Activated CD8-positive, alpha-beta memory T cell treated with anti-CD3 and anti-CD28 coated beads, Interleukin-2, amount 10 ng/mL, durations not matched to agents 7 days and 5 days (primary cell): Measurements from ENCODE around the gene SLFN5. TPM values are rescaled to one million over a fixed set of nuclear protein-coding genes. Genes with fewer than 3 reads are reported as not detected.

Experiments
- ATAC-seq: fragments of 150-1000 bp; cut with Tn5 transposase; one replicate; pipeline ENCODE4 v1.10.0; 2021; ENCODE audit warnings: moderate library complexity
- CTCF ChIA-PET: fragments of 350-600 bp; sonication (Branson Sonifier 250); formaldehyde crosslinking; loops from one replicate; lab custom pipeline; 2021; ENCODE audit warnings: antibody characterized with exemption; lab: Charles Lee
- DNase-seq: peaks from one replicate; pipeline ENCODE4 v3.0.0-alpha.2; 2020
- H3K27ac Mint-ChIP-seq: one replicate; pipeline ENCODE4 v1.8.0; 2021; ENCODE audit warnings: mild to moderate bottlenecking, mixed read lengths
- H3K27me3 Mint-ChIP-seq: one replicate; pipeline ENCODE4 v1.8.0; 2021; ENCODE audit warnings: mixed read lengths
- H3K36me3 Mint-ChIP-seq: one replicate; pipeline ENCODE4 v1.8.0; 2021; ENCODE audit warnings: mild to moderate bottlenecking, mixed read lengths
- H3K4me1 Mint-ChIP-seq: one replicate; pipeline ENCODE4 v1.8.0; 2021; ENCODE audit warnings: mixed read lengths
- H3K4me3 Mint-ChIP-seq: one replicate; pipeline ENCODE4 v1.8.0; 2021; ENCODE audit warnings: mild to moderate bottlenecking, moderate library complexity, mixed read lengths
- H3K9me3 Mint-ChIP-seq: one replicate; pipeline ENCODE4 v1.8.0; 2022; ENCODE audit warnings: low read depth, mixed read lengths
- total RNA-seq, 2 experiments: library from RNA; stranded (reverse); gene quantifications; one replicate each; pipeline ENCODE4 v1.2.3, GENCODE V29; 2021

Gene SLFN5
- total RNA-seq, 2 experiments from 2014 or later = 158 to 193 TPM

GRCh38 chr17:35312346-35312745, 69.5 kb downstream of the SLFN5 start:
- CTCF ChIA-PET = interaction anchor here (0.6 to 4.9 kb wide), 36 partner anchors 10 to 304 kb away, joined by 3 to 84 read pairs (median 4); partner anchors contain the start of genes SLFN11, SLFN12L and SLFN5
- Mint-ChIP-seq H3K4me1 (peaks cover 35% of the 10 kb centered on the region), H3K4me3 (no peak overlapping the region), H3K36me3 (peaks cover 9% of the 10 kb centered on the region), H3K27ac (peak overlapping the region; percentile 31), H3K27me3 (no peaks in the 10 kb centered on the region), H3K9me3 (no peaks in the 10 kb centered on the region)
- ATAC-seq = no peak
- no peak for DNase-seq

DNA sequence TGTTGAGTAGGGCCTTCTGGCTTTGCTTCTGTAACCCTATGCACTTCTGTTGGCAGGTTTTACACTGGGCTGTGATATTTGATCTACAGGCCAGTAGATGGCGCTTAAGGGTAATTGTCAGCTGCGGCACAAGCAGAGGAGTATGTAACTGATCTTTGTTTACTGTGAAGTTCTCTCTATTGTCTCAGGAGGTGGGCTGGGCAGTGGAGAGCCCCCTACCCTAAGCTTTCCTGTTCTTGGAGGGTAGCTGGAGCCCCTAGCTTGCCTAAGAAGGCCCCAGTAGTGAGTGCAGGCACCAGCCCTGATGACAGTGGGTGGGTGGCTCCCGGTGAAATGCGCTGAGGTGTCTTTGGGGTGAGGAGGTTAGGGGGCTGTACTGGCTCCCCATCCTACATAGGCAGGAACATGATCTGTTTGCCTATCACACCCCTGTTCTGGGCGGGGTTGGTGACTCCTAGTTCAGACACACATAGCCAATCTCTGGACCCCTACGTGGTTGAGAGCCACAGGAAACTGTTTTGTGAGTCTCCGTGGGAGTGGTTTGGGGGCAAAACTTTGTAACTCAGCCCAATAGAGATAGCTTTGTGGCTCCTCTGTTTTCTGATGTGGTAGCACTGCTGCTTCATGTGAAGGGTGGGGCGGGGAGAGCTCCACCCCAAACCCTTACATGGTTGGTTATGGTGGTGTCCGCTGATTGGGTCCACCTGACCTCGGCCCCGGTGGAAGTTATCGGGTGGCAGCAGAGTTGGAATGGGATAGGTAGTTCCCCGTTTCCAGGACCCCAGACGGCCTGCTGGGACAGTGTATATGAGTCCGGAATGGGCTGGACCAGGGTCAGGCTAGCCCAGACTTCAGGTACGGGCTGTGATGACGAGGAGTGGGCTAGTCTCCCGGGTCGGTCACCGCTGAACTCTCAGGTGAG, 70.2 kb downstream of the SLFN5 start:
- Mint-ChIP-seq H3K27ac (peak overlapping the region; percentile 93), H3K36me3 (peaks cover 6% of the 10 kb centered on the region), H3K9me3 (no peaks in the 10 kb centered on the region), H3K4me3 (peak overlapping the region; percentile 91), H3K27me3 (no peaks in the 10 kb centered on the region), H3K4me1 (peaks cover 42% of the 10 kb centered on the region)
- DNase-seq = peak; percentile 95
- peak; percentile 91 for ATAC-seq
- CTCF ChIA-PET = interaction anchor here (0.6 to 4.9 kb wide), 51 partner anchors 10 to 455 kb away, joined by 3 to 84 read pairs (median 4); partner anchors contain the start of genes PEX12, SLFN11, SLFN12L and SLFN13

- Mint-ChIP-seq H3K9me3 (no peaks in the 10 kb centered on the region), H3K27me3 (no peaks in the 10 kb centered on the region), H3K27ac (peak overlapping the region; percentile 93), H3K4me3 (peak overlapping the region; percentile 91), H3K4me1 (peaks cover 47% of the 10 kb centered on the region), H3K36me3 (peaks cover 3% of the 10 kb centered on the region)
- peak; percentile 48 for DNase-seq
- no peak for ATAC-seq
- CTCF ChIA-PET = interaction anchor here (0.8 to 4.9 kb wide), 20 partner anchors 11 to 265 kb away, joined by 3 to 84 read pairs (median 6); partner anchors contain the start of genes PEX12, SLFN12L, SLFN13 and SLFN5
Measured at GRCh38 chr17:35313875-35314409, 71.1 kb downstream of the SLFN5 start.

- no peaks in the 10 kb centered on the region for H3K27me3 Mint-ChIP-seq
- DNase-seq = no peak
- no peaks in the 10 kb centered on the region for H3K9me3 Mint-ChIP-seq
- peak overlapping the region; percentile 2 for H3K27ac Mint-ChIP-seq
- CTCF ChIA-PET = interaction anchor here (1.6 to 4.9 kb wide), 4 partner anchors 119 to 227 kb away, joined by 3 to 84 read pairs (median 20); partner anchors contain the start of gene SLFN12L
- ATAC-seq = no peak
- peak overlapping the region; percentile 91 for H3K4me3 Mint-ChIP-seq
- H3K36me3 Mint-ChIP-seq = peaks cover 8% of the 10 kb centered on the region
- H3K4me1 Mint-ChIP-seq = peaks cover 47% of the 10 kb centered on the region
Measured at GRCh38 chr17:35314415-35315216, 71.7 kb downstream of the SLFN5 start.

GRCh38 chr17:35315283-35315682, 72.4 kb downstream of the SLFN5 start:
- Mint-ChIP-seq H3K27me3 (no peaks in the 10 kb centered on the region), H3K36me3 (peaks cover 12% of the 10 kb centered on the region), H3K27ac (peak overlapping the region; percentile 2), H3K4me3 (no peak overlapping the region), H3K9me3 (no peaks in the 10 kb centered on the region), H3K4me1 (peaks cover 47% of the 10 kb centered on the region)
- DNase-seq (no peak), ATAC-seq (no peak)
- CTCF ChIA-PET = interaction anchor here (1.0 kb wide), 1 partner anchor 16 kb away, joined by 3 read pairs; no protein-coding TSS in a partner anchor

- Mint-ChIP-seq H3K4me3 (no peak overlapping the region), H3K27me3 (no peaks in the 10 kb centered on the region), H3K4me1 (peaks cover 47% of the 10 kb centered on the region), H3K9me3 (no peaks in the 10 kb centered on the region), H3K27ac (no peak overlapping the region), H3K36me3 (peaks cover 14% of the 10 kb centered on the region)
- CTCF ChIA-PET = interaction anchor here (0.7 to 1.0 kb wide), 2 partner anchors 9 to 15 kb away, joined by 3 read pairs; no protein-coding TSS in a partner anchor
- no peak for DNase-seq
- no peak for ATAC-seq
Measured at GRCh38 chr17:35315971-35316370, 73.1 kb downstream of the SLFN5 start.

GRCh38 chr17:35322749-35323148, 79.9 kb downstream of the SLFN5 start:
- H3K9me3 Mint-ChIP-seq = peaks cover 9% of the 10 kb centered on the region
- DNase-seq (no peak), ATAC-seq (no peak)
- H3K4me1 Mint-ChIP-seq = peaks cover 8% of the 10 kb centered on the region
- no peak overlapping the region for H3K27ac Mint-ChIP-seq
- H3K27me3 Mint-ChIP-seq = no peaks in the 10 kb centered on the region
- CTCF ChIA-PET = no interaction called here
- no peak overlapping the region for H3K4me3 Mint-ChIP-seq
- H3K36me3 Mint-ChIP-seq = peaks cover 63% of the 10 kb centered on the region

Other genes with a start within 250 kb of the SLFN5 start
- gene RFFL, start 179.4 kb upstream of the SLFN5 start, total RNA-seq = 10 to 100 TPM; 47.7 to 52.2 TPM
- 10 to 100 TPM; 34.0 to 43.0 TPM for gene RAD51D, start 123.2 kb upstream of the SLFN5 start, total RNA-seq
- gene FNDC8, start 121.5 kb upstream of the SLFN5 start, total RNA-seq = not detected
- 10 to 100 TPM; 23.0 to 30.5 TPM for gene NLE1, start 100.8 kb upstream of the SLFN5 start, total RNA-seq
- gene UNC45B, start 95.3 kb upstream of the SLFN5 start, total RNA-seq = under 1 TPM in 1 of 2 experiments, not detected in 1; 0.06 TPM
- gene SLC35G3, start 48.7 kb upstream of the SLFN5 start, total RNA-seq = not detected
- 10 to 100 TPM; 65.6 to 73.3 TPM for gene SLFN11, start 130.5 kb downstream of the SLFN5 start, total RNA-seq
- gene SLFN12, start 189.4 kb downstream of the SLFN5 start, total RNA-seq = 10 to 100 TPM; 22.6 to 31.6 TPM
- 100 to 1,000 TPM in 1 of 2 experiments, 10 to 100 TPM in 1; 70.5 to 115 TPM for gene SLFN13, start 205.7 kb downstream of the SLFN5 start, total RNA-seq